Neural progenitor cell (in vitro differentiated cells): ENCODE results near the gene LILRB3. TPM values are rescaled to one million over a fixed set of nuclear protein-coding genes. Genes with fewer than 3 reads are reported as not detected.

ENCODE experiments used
- DNase-seq: peaks from one replicate; pipeline ENCODE4 v3.0.0-alpha.2; 2016; ENCODE audit warnings: low spot score
- H2AFZ ChIP-seq: fragments of 200-600 bp; sonication (generic); replicated peaks from 2 replicates; pipeline ENCODE4 v1.6.1; 2016; ENCODE audit warnings: antibody characterized with exemption
- H3F3A ChIP-seq: fragments of 200-600 bp; sonication (generic); 2 replicates; pipeline ENCODE4 v1.6.1; 2016; ENCODE audit warnings: antibody characterized with exemption, low read depth
- H3K27ac ChIP-seq: fragments of 200-600 bp; sonication (generic); 2 replicates; pipeline ENCODE4 v1.5.1; 2016; ENCODE audit warnings: mild to moderate bottlenecking
- H3K27me3 ChIP-seq: fragments of 200-600 bp; sonication (generic); 2 replicates; pipeline ENCODE4 v1.6.1; 2016; ENCODE audit warnings: mild to moderate bottlenecking, moderate library complexity
- H3K36me3 ChIP-seq: fragments of 200-600 bp; sonication (generic); 2 replicates; pipeline ENCODE4 v1.5.1; 2016
- H3K4me1 ChIP-seq: fragments of 200-600 bp; sonication (generic); 2 replicates; pipeline ENCODE4 v1.6.1; 2016; ENCODE audit warnings: mixed run types
- H3K4me2 ChIP-seq: fragments of 200-600 bp; sonication (generic); 2 replicates; pipeline ENCODE4 v1.6.1; 2016
- H3K4me3 ChIP-seq: fragments of 200-600 bp; sonication (generic); 2 replicates; pipeline ENCODE4 v1.5.1; 2016
- H3K79me2 ChIP-seq: fragments of 200-600 bp; sonication (generic); 2 replicates; pipeline ENCODE4 v1.6.1; 2016; ENCODE audit warnings: low read depth
- H3K9ac ChIP-seq: fragments of 200-600 bp; sonication (generic); 2 replicates; pipeline ENCODE4 v1.6.1; 2016
- H3K9me3 ChIP-seq: fragments of 200-600 bp; sonication (generic); 2 replicates; pipeline ENCODE4 v1.5.1; 2016; ENCODE audit warnings: low read depth
- H4K20me1 ChIP-seq: fragments of 200-600 bp; sonication (generic); 2 replicates; pipeline ENCODE4 v1.6.1; 2016; ENCODE audit warnings: low read depth
- H3K27ac Mint-ChIP-seq: 3 replicates; pipeline ENCODE4 v1.8.0; 2021; ENCODE audit warnings: mixed read lengths
- H3K27me3 Mint-ChIP-seq: 2 replicates; pipeline ENCODE4 v1.8.0; 2022; ENCODE audit warnings: low read depth, mild to moderate bottlenecking, inconsistent platforms, moderate library complexity, mixed read lengths; ENCODE audit not compliant: insufficient read depth
- H3K36me3 Mint-ChIP-seq: 3 replicates; pipeline ENCODE4 v1.8.0; 2021; ENCODE audit warnings: mixed read lengths
- H3K4me1 Mint-ChIP-seq: 3 replicates; pipeline ENCODE4 v1.8.0; 2021; ENCODE audit warnings: mixed read lengths
- H3K4me3 Mint-ChIP-seq: 3 replicates; pipeline ENCODE4 v1.8.0; 2021; ENCODE audit warnings: mild to moderate bottlenecking, moderate library complexity, mixed read lengths
- H3K9me3 Mint-ChIP-seq: 3 replicates; pipeline ENCODE4 v1.8.0; 2020; ENCODE audit warnings: mixed read lengths
- EZH2 ChIP-seq: fragments of 200-600 bp; sonication (generic); IDR thresholded peaks from 2 replicates; pipeline ENCODE4 v1.6.1; 2017; ENCODE audit warnings: antibody characterized with exemption, mild to moderate bottlenecking, moderate library complexity
- EZH2phosphoT487 ChIP-seq: fragments of 200-600 bp; sonication (generic); IDR thresholded peaks from 2 replicates; pipeline ENCODE4 v1.6.1; 2017; ENCODE audit warnings: antibody characterized with exemption
- total RNA-seq: library from RNA; depleted of rRNA; stranded (reverse); fragments of >200 nt; gene quantifications from 2 replicates; pipeline ENCODE4 v1.2.3, GENCODE V29; 2015; ENCODE audit warnings: low replicate concordance
- TF ChIP-seq, protein P1 (sequence below): fragments of 200-600 bp; sonication (generic); IDR thresholded peaks from 2 replicates; pipeline ENCODE4 v1.5.1; 2017; ENCODE audit warnings: antibody characterized with exemption, mild to moderate bottlenecking

Gene LILRB3
- total RNA-seq, 1 donor from 2014 or later: not detected

DNA sequence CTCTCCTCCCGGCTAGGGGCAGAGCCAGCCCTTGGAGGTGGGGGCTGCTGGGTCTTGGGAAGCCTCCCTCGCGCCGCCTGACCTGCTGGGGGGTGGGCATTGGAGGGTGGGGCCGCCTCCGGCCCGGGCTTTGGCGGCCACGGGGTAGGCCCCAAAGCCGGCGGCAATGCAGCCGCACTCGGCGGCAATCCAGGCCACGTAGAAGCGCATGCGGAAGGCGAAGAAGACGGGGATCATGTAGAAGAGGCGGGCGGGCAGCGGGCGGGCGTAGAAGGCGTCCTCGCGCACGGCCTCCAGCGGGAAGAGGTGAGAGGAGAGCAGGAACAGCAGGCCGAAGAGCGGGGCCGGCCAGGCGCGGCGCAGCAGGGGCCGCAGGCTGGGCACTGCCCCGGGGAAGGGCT, 42.1 kb downstream of the LILRB3 start:
- TF ChIP-seq EZH2 (no peak), EZH2phosphoT487 (no peak)
- TF ChIP-seq, protein P1, sequence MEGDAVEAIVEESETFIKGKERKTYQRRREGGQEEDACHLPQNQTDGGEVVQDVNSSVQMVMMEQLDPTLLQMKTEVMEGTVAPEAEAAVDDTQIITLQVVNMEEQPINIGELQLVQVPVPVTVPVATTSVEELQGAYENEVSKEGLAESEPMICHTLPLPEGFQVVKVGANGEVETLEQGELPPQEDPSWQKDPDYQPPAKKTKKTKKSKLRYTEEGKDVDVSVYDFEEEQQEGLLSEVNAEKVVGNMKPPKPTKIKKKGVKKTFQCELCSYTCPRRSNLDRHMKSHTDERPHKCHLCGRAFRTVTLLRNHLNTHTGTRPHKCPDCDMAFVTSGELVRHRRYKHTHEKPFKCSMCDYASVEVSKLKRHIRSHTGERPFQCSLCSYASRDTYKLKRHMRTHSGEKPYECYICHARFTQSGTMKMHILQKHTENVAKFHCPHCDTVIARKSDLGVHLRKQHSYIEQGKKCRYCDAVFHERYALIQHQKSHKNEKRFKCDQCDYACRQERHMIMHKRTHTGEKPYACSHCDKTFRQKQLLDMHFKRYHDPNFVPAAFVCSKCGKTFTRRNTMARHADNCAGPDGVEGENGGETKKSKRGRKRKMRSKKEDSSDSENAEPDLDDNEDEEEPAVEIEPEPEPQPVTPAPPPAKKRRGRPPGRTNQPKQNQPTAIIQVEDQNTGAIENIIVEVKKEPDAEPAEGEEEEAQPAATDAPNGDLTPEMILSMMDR: no peak
- Histone ChIP-seq H2AFZ (no peak overlapping the region), H3K9ac (no peak overlapping the region), H3K79me2 (no peaks in the 10 kb centered on the region), H3F3A (peaks cover 17% of the 10 kb centered on the region), H3K9me3 (no peaks in the 10 kb centered on the region), H4K20me1 (peaks cover 21% of the 10 kb centered on the region), H3K27me3 (no peaks in the 10 kb centered on the region), H3K4me3 (no peak overlapping the region), H3K4me1 (peaks cover 4% of the 10 kb centered on the region), H3K4me2 (no peak overlapping the region), H3K36me3 (no peaks in the 10 kb centered on the region), H3K27ac (no peak overlapping the region)
- DNase-seq: no peak
- Mint-ChIP-seq H3K36me3 (peaks cover 14% of the 10 kb centered on the region), H3K4me3 (no peak overlapping the region), H3K4me1 (peaks cover 24% of the 10 kb centered on the region), H3K27ac (no peak overlapping the region), H3K27me3 (peaks cover 8% of the 10 kb centered on the region), H3K9me3 (no peaks in the 10 kb centered on the region)

DNA sequence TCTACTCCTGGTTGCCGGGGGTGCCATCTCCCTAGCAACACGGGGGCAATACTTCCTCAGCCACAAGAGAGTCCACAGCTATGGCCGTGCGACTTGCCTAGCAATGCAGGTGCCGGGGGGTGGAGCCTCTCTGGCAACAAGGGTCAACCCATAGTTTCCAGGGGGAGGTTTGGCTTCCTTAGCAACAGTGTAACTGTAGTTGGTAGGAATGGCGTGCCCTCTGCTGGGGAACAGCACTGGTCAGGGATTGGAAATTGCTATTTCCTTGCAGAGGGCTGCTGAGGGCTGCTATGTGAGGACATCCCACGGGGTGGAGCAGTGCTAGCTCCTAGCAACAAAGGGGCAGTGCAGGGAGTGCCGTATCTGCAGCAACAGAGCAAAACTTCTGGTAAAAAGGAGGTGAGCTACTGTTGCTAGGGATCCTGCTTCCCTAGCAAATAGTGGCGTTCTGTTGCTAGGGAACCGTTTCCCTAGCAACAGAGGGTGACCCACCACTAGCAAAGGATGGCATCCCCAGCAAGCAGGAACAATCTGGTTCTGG, 42.8 kb downstream of the LILRB3 start:
- Histone ChIP-seq H3K9ac (no peak overlapping the region), H2AFZ (no peak overlapping the region), H3K27ac (no peak overlapping the region), H4K20me1 (peaks cover 21% of the 10 kb centered on the region), H3K27me3 (no peaks in the 10 kb centered on the region), H3F3A (peaks cover 17% of the 10 kb centered on the region), H3K4me2 (no peak overlapping the region), H3K4me1 (peaks cover 4% of the 10 kb centered on the region), H3K4me3 (no peak overlapping the region), H3K9me3 (no peaks in the 10 kb centered on the region), H3K79me2 (no peaks in the 10 kb centered on the region), H3K36me3 (no peaks in the 10 kb centered on the region)
- DNase-seq: peak; percentile 95
- Mint-ChIP-seq H3K4me1 (peaks cover 24% of the 10 kb centered on the region), H3K36me3 (peaks cover 12% of the 10 kb centered on the region), H3K9me3 (no peaks in the 10 kb centered on the region), H3K27ac (peak overlapping the region; percentile 92), H3K27me3 (peaks cover 8% of the 10 kb centered on the region), H3K4me3 (peak overlapping the region; percentile 66)
- TF ChIP-seq EZH2phosphoT487: no peak
- TF ChIP-seq, protein P1: peak; percentile 72
- no peak for TF ChIP-seq EZH2

DNA sequence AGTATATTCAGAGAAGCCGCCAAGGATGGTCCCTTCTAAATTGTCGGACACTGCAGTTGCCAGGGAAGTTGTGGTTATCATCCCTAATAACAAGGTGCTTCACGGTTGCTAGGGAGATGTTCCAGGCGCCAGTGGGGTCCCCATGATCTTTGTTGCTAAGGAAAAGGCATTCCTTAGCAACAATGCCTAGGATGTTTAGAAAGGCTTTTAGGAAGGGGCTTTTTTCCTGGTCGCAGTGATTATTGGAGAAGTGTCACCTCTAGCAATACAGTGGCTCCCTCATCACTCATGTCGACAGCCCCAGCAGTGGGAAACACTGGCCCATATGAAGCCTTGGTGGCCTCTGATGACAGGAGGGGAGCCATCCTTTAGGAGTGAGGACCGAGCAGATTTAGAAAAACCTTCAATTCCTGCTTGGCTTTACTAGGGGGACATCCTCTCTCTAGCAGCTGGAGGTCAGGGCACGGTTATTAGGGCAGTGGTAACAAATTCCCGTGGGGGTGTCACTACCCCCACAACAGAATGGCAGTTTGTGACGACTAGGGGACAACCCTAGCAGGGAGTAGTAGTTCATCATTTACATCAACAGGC, 43.5 kb downstream of the LILRB3 start:
- Mint-ChIP-seq H3K27me3 (peaks cover 10% of the 10 kb centered on the region), H3K36me3 (peaks cover 12% of the 10 kb centered on the region), H3K4me1 (peaks cover 24% of the 10 kb centered on the region), H3K27ac (peak overlapping the region; percentile 57), H3K9me3 (no peaks in the 10 kb centered on the region), H3K4me3 (peak overlapping the region; percentile 66)
- Histone ChIP-seq H3K9me3 (no peaks in the 10 kb centered on the region), H3K27ac (no peak overlapping the region), H4K20me1 (peaks cover 21% of the 10 kb centered on the region), H3K9ac (no peak overlapping the region), H3F3A (peaks cover 18% of the 10 kb centered on the region), H3K4me3 (no peak overlapping the region), H2AFZ (no peak overlapping the region), H3K4me2 (no peak overlapping the region), H3K27me3 (no peaks in the 10 kb centered on the region), H3K36me3 (no peaks in the 10 kb centered on the region), H3K79me2 (no peaks in the 10 kb centered on the region), H3K4me1 (peaks cover 4% of the 10 kb centered on the region)
- TF ChIP-seq EZH2phosphoT487 (no peak), EZH2 (no peak)
- TF ChIP-seq, protein P1: no peak
- DNase-seq: no peak
